Right kidney (tissue), 1 donor: ENCODE results near the gene IGLON5.
A peak's percentile ranks its signal among the peaks of the same experiment; 100 is the strongest.

ENCODE experiments used
- DNase-seq: peaks from one replicate; pipeline ENCODE4 v3.0.0-alpha.2; 2016

IGLON5 gene

DNA sequence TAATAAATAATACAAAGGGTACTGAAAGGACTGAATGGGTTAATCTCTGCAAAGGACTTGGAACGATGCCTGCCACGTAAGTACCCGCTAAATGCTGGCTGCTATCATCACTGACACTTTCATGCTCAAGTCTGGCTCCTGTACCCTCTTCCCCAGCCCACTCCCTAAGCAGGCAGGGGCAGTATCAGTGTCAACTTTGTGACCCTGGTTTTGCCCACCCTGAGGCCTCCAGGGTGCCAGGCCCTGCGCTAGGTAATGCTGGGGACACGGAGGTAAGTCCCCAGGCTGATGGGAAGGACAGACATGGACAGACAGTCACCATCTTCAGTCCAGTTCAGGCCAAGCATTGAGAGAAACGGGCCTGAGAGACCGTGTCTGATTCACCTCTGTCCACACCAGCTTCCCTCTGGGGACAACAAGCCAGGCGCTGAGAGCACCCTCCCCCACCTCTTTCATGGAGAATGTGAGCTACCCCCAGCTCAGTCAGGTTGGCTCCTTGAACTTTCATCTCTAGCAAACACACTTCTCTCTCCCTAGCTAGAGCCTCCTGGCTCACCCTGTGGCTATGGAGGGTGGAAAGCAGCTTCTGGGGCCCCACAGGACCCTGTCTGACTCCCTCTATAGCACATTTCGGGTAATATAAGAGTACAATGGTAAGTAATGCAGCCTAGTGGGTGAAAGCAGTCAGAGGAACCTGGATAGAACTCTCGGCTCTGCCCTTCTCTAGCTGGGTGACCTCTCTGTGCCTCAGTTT is 53.9 kb downstream of the IGLON5 start:
- peak; percentile 59 for DNase-seq

DNA sequence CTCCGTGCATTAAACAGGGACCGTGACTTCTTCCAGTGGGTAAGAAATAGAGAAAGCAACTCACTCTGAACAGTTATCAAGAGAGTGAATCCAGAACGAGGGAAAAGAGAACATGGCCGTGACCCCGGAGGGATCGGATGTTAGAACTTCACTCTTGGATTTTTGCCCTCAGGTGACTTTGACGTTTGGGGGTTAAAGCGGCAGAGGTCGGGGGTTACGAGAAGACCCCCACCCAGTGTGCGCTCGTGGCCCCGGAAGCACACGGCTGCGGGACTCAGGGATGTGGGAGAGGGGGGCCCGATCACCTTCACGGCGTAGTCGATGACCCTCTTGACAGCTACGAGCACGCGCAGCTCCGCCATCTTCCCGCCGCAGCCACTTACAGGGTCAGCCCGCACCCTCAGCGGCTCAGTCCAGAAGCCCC is 54.5 kb downstream of the IGLON5 start, which contains the start of gene ETFB:
Gene ETFB, minus strand, starts transcription at position 424 of the 424 bp plus-strand sequence. Its CDS starts 62 bp downstream, at position 362.
- DNase-seq: peak; percentile 70

DNA sequence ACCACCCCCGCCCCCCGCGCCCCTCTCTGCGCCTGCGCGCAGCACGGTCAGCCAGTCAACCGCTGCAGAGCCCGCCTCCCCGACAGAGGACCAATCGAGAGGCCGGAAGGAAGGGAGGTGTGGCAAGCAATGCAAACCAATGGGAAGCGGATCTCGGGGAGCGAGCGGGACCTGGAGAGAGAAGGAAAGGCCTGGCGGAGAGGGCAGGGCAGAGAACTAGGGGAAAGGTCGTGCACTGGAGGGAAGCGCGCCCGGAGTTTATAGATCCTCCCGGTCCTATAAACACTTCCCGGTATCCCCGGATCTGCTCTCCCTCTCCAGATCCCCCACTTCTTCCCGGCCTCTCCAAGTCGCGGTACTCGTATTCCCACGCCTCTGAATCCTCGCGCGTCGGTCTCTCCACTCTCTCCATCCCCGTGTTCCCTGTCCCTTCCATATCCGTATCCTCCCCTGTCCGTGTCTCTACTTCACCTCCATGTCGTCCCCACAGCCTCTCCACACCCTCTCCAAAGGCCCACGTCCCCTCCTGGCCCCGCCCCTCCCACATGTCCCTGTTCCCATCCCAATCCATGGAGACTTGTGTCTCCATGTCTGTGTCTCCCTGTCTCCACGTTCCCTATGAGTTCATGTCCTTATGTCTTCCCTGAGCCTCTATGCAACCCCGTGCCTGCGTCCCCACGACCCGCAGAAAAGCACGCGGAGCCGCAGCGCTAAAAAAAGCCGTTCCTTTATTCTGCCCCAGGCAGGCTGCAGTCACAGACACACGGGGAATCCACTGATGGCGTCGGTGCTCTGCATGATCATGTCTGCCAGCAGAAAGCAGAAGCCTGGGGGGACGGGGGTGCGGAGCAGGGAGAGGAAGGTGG is 55.2 kb downstream of the IGLON5 start:
- peak; percentile 81 for DNase-seq

DNA sequence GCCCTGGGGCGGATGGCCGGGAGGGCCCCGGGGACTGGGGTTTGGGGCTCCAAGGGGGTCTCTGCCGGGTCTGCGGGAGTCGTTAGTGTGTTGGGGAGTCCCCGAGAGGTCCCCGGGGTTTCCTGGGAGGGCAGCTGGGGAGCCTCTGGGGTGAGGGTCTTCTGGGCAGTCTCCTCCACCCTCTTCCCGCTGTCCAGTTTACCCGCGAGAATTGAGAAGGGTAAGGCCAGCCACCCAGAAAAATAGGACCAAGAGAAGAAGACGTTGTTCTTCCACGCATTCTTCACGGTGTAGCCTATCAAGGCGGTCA is 55.8 kb downstream of the IGLON5 start:
- DNase-seq: no peak

DNA sequence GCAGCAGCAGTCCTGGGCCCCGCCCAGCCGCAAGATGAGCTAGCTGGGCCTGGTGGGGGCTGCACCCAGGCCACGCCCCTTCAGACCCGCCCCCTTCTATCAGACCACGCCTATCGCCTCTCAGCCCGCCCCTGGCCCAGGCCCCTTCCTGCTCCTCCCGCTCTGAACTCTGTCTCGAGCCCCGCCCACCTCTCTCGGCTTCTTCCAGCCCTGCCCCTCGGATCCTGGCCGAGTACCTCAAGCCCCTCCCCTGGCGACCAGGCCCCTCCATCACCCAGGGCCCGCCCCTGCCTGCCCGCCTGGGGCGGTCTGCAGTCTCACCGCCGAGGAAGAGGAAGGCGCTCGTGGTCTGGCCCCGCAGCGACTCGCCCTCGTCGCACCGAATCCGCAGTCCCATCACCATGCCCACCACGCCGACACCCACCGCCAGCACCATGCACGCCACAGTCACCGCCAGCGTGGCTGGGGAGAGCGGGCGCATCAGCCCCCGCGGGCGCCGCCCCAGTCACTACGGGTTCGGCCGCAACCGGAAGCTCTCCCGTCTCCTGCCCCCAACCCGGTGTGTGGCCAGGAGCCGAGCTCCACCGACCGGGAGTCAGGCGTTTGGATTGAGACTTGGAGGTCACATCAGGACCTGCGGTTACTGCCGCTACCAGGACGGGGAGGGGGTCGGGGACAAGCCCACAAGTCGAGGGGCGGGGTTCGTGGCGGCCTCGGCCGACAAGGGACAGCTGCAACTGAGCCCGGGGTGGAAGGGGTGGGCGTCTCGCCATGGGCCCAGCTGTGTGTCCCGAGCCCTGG is 56.3 kb downstream of the IGLON5 start:
- peak; percentile 95 for DNase-seq

DNA sequence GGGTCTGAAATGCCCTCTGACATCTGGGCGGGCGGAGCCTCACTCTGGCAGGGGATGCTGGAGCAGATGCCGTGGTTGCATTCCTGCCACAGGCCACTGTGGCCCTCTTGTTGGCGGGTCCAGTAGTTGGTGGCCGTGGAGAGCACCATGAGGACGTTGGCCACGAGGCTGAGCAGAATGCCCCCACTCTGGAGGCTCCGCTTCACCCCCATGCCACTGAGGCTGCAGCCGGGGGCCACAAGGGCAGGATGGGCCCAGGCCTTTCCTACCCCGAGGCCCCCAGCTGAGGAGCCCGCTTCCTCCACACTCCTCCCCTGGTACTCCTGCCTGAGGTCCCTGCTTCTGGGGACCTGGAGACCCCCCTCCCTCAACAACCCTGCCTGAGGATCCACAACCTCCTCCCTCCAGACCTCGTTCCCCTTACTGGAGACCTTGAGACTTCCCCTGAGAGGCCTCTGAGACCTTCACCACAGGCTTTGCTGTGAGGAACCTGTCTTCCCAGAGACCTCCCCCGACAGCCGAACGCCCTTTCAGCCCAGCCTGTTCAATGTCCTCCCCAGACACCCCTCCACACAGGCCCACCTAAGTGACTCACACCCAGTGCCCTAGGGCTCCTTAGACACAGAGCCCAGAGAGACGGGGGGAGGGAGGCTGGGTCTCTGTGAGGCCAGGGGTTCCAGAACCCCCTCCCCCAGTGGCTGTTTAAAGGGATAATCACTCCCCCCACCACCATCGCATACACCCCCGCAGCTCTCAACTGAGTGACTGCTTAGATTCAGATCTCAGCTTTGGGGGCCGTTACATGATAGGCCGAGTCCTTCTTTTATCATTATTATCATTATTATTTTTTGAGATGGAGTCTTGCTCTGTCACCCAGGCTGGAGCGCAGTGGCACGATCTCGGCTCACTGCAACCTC is 57.2 kb downstream of the IGLON5 start, which contains the start of gene CLDND2:
Gene CLDND2, minus strand, starts transcription at position 638 of the 917 bp plus-strand sequence. Its CDS starts 426 bp downstream, at position 212.
- no peak for DNase-seq

DNA sequence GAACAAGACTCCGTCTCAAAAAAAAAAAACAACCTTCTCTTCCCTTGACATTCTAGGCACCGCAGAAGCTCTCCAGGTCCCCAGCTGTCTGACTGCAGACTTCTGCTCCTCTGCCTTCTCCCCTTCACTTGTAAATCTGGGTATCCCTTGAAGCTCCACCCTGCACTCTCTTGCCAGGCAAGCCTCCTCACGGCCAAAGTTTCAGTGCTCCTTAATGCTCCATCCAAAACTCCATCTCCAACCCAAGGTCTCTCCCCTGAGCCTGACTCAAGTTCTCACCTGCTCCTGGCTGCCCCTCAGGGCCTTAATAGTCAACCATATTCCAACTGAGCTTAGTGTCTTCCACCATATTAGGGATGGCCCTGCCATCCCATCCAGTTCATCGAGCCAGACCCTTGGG is 58.8 kb downstream of the IGLON5 start:
- no peak for DNase-seq

DNA sequence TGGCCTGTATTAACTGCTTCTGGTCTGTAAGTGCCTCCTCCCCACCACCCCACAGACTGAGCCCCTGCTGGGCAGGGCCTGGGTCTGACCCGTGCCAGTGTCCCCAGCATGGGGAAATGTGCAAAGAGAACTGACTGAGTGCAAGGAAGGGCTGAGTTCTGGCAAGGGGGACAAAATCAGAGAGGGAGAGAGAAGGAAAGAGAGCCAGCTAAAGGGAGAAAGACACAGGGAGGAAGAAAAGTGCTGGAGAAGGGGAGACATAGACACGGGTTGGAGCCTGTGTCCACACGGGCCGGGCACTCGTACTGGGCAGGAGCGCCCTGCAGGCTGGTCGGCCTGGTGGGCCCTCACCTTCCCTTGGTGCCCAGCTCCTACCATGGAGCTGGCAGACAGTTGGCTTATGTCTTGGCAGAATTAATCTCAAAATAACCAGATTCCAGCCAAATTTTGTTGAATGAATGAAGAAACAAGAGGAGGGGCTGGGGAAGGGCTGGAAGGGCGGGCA is 59.8 kb downstream of the IGLON5 start:
- no peak for DNase-seq

DNA sequence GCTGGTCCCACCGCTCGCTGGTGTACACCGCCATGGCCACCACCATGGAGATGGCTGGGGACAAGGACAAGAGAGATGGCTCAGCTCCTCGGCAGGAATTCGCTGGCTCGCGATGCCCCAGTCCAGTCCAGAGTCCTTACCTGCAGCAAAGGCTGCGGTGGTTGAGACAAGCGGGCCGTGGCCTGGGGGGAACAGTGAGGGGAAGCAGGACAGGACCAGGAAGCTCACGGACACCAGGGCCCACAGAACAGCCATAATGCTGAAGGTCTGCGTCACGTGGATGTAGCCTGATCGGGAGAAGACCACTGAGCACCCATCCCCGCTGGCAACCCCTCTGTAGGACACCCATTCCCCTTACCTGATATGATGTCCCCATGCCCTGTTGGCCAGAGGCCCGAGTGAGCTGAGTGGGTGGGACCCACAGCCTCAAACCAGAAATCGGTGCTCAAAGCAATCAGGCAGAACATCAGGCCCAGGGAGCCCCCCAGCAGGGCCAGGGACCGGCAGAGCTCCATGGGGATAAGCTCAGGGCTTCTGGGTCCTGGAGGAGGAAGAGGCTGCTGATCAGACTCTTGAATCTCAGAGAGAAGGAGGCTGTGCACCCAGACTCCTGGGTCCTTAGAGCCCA is 60.7 kb downstream of the IGLON5 start:
- no peak for DNase-seq

DNA sequence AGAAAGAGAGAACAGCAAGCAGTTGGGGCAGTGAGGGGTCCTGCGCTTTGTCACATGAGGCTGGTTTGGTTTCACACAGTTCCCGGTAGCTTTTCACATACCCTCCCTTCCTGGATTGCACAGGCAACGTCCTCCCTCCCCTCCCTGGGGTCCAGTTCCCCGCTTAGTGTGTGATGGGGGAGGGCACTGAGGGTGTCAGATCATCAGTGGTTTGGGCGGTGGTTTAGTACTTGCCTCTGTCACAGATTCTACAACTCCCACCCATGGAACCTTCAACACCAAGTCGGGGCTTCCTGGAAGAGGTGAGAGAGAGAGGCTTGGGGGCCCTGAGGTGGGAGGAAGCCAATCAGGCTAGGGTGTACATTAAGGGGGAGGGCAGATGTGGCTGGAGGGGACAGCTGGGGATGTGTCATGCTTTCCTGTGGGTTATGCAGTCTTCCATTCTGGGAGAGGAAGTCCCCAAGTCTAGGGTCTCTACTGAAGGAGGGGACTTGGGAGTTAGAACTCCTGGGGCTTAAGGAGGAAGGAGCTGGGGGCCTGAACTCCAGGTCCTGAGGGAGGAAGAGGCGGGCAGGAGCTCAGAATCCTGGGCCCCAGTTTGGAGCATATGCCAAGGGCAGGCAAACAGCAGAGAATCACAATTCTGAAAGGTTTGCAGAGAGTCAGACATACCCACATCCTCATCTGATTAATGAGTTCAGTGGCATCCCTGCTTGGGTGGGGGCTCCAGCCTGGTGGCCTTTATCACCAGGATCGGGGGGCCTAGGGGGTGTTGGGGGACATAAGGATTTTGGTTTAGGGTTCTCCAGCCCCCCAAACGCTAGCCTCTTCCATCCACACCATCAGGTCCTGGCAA is 61.4 kb downstream of the IGLON5 start, which contains the start of gene NKG7:
Gene NKG7, minus strand, starts transcription at position 6 of the 856 bp plus-strand sequence. CDS start 119 bp downstream, outside the sequence.
- no peak for DNase-seq

DNA sequence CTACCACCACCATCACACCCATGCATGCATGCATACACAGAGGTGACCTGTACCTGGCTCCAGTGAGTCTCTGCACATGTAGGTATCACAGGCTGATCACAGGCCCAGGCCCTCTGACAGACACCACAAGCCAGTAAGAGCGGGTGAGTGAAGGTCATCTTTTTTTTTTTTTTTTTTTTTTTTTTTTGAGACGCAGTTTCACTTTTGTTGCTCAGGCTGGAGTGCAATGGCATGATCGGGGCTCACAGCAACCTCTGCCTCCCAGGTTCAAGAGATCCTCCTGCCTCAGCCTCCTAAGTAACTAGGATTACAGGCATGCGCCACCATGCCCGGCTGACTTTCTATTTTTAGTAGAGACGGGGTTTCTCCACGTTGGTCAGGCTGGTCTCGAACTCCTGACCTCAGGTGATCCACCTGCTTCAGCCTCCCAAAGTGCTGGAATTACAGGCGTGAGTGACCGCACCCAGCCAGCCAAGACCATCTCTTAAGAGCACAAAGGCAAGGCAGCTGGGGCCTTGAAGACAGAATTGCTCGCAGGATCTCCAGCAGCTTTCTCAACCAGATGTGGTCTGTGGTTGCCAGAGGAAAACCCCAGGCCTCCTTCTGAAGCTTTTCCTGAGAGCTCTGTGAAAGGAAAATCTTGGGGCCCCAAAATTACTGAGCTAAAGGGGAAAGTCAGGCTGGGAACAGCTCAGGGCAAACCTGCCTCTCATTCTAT is 64.2 kb downstream of the IGLON5 start:
- DNase-seq: no peak

DNA sequence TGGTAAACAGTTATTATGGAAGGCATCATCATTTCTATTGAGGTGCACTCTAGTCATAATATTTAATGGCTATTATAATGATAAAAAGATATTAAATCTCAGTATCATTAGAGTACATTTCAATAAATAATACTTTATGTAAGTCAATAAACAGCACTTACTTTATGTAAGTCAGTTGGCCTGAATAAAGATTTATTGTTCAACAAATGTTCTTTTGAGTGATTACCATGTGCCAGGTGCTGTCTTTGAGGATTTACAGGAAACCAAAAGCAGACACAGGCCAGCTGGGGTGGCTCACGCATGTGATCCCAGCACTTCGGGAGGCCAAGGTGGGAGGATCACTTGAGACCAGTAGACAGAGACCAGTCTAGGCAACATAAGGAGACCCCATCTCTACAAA is 66.0 kb downstream of the IGLON5 start:
- DNase-seq: no peak

DNA sequence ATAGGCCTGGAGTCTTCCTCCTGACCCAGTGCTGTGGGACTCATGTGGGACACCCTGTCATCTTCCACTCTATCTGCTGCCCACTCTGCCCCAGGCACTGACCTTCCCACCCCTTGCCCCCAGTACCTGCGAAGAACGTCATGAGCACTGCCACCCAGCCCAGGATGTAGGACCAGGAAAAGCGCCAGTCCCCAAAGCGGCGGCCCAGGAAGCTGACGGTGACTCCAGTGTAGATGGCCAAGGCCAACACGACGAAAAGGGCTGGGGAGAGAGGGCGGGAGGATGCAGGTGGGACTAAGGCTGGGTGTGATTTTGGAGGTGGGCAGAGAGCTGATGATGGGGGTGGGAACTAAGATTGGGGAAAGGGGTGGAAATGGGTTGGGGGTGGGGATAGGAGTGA is 68.9 kb downstream of the IGLON5 start:
- DNase-seq: no peak
